SK-N-MC (cell line): ENCODE results near the gene HACD1.

Experiments
- EZH2 ChIP-seq: fragments of 200-600 bp; sonication (generic); IDR thresholded peaks from one replicate; pipeline ENCODE4 v1.6.1; 2017; ENCODE audit warnings: antibody characterized with exemption
- FOXP2 ChIP-seq: optimal IDR thresholded peaks from 2 replicates; pipeline ENCODE3; 2011; ENCODE audit warnings: mild to moderate bottlenecking, moderate library complexity; ENCODE audit not compliant: insufficient read depth; ENCODE audit errors: extremely low read length, control extremely low read depth
- POLR2AphosphoS5 ChIP-seq: IDR thresholded peaks from 2 replicates; pipeline ENCODE4 v1.6.1; 2012; ENCODE audit warnings: mild to moderate bottlenecking, low read depth, low read length, borderline replicate concordance

- TF ChIP-seq POLR2AphosphoS5 (no peak), EZH2 (no peak), FOXP2 (no peak)
Measured at GRCh38 chr10:17607060-17607459, 10.1 kb downstream of the HACD1 start.
